GM19099 (cell line): ENCODE measurements around the gene STK4.

Experiments
- POLR2A ChIP-seq: IDR thresholded peaks from 3 replicates; pipeline ENCODE4 v1.6.1; 2011; ENCODE audit warnings: low read depth; ENCODE audit not compliant: insufficient read length; ENCODE audit errors: extremely low read depth

Gene STK4

DNA sequence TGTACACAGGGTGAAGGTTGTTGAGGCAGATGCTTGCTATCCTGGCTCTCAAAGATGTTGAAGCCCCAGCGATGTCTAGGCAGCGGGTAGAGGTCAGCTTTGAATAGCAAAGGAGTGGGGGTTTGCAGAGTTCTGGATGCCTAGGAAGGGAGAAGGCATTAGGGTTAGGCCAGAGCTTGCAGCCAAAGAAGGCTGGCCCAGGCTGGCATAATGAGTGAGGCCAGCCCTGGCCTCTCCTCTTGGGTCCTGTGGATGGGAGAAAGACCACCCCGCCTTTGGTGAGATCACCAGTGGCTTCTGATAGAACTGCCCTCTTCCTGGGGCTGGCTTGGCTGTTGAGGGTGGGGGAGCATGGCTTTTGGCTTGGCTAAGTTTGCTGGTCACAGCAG lies 149.1 kb downstream of the STK4 start:
- TF ChIP-seq POLR2A, result no peak

DNA sequence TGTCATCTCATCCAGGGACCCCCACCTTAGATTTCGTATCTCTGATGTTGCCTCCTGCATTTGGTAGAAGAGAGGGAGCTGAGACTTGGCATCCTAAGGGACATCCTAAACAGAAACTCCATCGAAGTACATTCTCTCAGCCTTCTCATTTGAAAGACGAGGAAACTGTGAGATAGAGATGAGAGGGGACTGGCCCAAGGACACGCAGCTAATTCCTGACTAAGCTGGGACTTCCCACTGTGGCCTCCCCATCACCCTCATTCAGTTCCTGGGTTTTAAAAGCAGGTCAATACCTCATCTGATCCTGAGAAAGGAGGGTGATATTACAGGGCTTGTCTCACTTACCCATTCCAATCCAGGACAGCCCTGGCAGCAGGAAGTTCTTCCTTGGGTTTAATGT lies 149.5 kb downstream of the STK4 start:
- no peak for TF ChIP-seq POLR2A

DNA sequence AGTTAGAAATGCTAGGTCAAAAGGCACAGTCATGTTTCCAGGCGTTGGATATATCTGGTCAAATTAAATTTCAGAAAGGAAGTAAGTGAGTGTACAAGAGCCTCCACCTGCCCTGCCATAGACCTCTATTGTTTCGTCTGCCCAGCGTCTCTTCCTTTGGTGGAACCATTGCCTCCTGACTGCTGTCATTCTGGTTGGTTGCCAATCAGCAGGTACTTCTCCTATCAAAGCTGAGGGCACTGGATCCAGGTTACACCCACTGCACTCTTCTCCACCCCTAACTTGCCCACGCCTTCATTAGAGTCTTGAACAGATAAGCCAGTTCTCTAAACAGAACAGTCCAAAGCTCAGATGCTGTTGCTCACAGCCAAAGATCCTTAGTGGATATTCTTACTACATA lies 151.3 kb downstream of the STK4 start:
- TF ChIP-seq POLR2A, result no peak

DNA sequence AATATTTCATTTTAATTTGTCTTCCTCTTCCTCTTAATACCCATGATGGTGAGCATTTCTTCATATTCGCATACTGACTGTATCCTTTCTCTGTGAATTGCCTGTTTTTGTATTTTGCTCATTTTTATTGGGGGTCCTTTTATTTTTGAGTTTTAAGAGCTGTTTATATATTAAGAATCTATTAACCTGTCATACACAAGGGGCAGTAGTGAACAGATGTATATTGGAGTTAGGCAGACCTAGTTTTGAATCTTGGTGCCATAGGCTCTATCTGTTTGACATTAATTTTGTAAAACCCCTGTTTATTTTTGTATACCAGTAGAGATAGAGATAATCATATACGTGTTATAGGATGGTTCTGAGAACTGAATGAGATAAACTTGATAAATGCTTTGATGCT lies 151.7 kb downstream of the STK4 start:
- no peak for TF ChIP-seq POLR2A

DNA sequence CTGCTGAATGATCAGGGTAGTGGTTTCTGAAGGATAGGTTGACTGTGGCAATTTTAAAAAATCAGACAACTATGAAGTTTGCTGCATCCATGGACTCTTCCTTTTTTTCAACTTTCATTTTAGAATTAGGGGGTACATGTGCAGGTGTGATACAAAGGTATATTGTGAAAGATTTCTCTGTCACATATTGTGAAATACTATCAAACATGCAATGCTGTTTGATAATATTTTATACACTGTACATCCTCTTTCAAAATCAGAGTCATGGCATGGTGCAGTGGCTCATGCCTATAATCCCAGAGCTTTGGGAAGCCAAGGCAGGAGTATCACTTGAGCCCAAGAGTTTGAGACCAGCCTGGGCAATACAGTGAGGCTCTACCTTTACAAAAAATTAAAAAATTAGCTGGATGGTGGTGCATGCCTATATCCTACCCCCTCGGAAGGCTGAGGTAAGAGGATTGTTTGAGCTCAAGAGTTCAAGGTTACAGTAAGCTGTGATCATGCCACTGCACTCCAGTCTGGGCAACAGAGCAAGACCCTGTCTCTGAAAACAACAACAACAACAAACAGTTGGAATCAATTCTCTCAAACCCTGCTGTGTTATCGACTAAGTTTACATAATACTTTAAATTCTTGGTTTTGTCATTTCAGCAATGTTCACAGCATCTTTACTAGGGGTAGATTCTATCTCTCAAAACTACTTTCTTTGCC lies 153.4 kb downstream of the STK4 start:
- no peak for TF ChIP-seq POLR2A

DNA sequence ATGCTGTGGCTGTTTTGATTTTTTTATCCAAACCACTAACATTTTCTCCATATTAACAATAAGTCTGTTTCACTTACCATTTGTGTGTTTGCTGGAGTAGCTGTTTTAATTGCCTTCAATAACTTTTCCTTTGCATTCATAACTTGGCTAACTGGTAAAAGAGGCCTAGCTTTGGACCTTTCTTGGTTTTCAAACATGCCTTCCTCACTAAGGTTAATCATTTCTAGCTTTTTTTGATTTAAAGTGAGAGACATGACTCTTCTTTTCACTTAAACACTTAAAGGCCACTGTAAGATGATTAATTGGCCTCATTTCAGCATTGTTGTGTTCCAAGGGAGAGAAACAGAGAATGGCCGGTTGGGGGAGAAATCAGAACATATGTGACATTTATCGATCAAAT lies 155.1 kb downstream of the STK4 start:
- TF ChIP-seq POLR2A, result no peak

DNA sequence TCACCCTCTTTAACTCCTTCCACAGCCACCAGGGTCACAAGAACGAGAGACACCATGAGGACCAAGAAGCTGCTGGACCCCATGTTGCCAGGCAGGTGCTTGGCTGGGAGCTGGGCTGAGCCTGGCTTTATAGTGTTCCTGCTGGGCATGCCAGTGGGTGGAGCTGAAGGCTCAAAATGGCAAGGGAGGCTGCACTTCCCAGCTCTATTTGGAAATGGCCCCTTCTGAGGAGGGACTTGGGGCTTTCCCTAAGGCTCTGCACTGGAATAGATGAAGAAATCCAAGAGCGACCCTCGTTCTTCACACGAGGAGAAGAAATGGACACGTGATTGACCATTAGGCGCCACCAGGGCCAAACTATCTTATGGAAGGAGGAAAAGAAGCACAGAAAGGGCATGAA lies 158.1 kb downstream of the STK4 start, which contains the start of gene WFDC12:
Gene WFDC12, minus strand, starts transcription at position 101 of the 400 bp plus-strand sequence. Its CDS starts 18 bp downstream, at position 83.
- TF ChIP-seq POLR2A, result no peak

DNA sequence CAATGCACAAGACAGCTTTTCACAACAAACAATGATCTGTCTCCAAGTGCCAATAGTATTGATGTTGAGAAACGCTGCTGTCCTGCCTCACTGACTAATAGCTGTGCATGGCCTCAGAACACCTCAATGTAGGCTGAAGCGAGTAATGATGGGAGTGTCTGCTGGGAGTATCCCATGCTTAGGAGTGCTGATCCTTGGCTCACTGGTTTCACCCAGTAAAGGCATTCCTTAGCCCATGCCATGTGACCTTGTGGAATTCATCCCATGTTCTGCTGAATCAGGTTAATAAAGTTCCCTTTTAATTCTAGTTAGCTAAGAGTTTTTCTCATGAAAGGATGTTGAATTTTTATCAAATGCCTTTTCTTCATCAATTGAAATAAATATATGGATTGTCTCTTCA lies 161.8 kb downstream of the STK4 start:
- TF ChIP-seq POLR2A, result no peak
